Activated naive CD8-positive, alpha-beta T cell treated with anti-CD3 and anti-CD28 coated beads, Interleukin-2, amount 10 ng/mL, durations not matched to agents 7 days and 5 days (primary cell): ENCODE results near the gene SPATA31E1. TPM values are rescaled to one million over a fixed set of nuclear protein-coding genes. Genes with fewer than 3 reads are reported as not detected.
"Not testable (repeated sequence)": the region's sequence is repeated elsewhere in the genome, so short reads cannot be mapped to it uniquely, and the experiment has no call there.

ENCODE experiments used
- ATAC-seq: fragments of 150-1000 bp; cut with Tn5 transposase; one replicate; pipeline ENCODE4 v1.10.0; 2021; ENCODE audit warnings: low read depth, moderate library complexity
- POLR2A ChIA-PET: fragments of 350-600 bp; sonication (Branson Sonifier 250); formaldehyde crosslinking; loops from one replicate; lab custom pipeline; 2021; ENCODE audit warnings: antibody characterized with exemption; lab: Charles Lee
- DNase-seq: peaks from one replicate; pipeline ENCODE4 v3.0.0; 2021
- H3K27ac Mint-ChIP-seq: one replicate; pipeline ENCODE4 v1.8.0; 2022; ENCODE audit warnings: mild to moderate bottlenecking, mixed read lengths
- H3K27me3 Mint-ChIP-seq: one replicate; pipeline ENCODE4 v1.8.0; 2022; ENCODE audit warnings: mild to moderate bottlenecking, moderate library complexity, mixed read lengths
- H3K36me3 Mint-ChIP-seq: one replicate; pipeline ENCODE4 v1.8.0; 2021; ENCODE audit warnings: mild to moderate bottlenecking, mixed read lengths
- H3K4me1 Mint-ChIP-seq: one replicate; pipeline ENCODE4 v1.8.0; 2021; ENCODE audit warnings: mixed read lengths
- H3K4me3 Mint-ChIP-seq: one replicate; pipeline ENCODE4 v1.8.0; 2022; ENCODE audit warnings: mild to moderate bottlenecking, moderate library complexity, mixed read lengths
- H3K9me3 Mint-ChIP-seq: one replicate; pipeline ENCODE4 v1.8.0; 2021; ENCODE audit warnings: mixed read lengths
- total RNA-seq, 2 experiments: library from RNA; stranded (reverse); gene quantifications; one replicate each; pipeline ENCODE4 v1.2.3, GENCODE V29; 2021

Gene SPATA31E1
- total RNA-seq, 2 experiments from 2014 or later = not detected

- H3K27ac Mint-ChIP-seq, H3K4me3 Mint-ChIP-seq, H3K36me3 Mint-ChIP-seq, DNase-seq, H3K4me1 Mint-ChIP-seq, H3K9me3 Mint-ChIP-seq, ATAC-seq, POLR2A ChIA-PET: not testable (repeated sequence)
- peaks cover 19% of the 10 kb centered on the region for H3K27me3 Mint-ChIP-seq
Measured at GRCh38 chr9:87938336-87938735, 55.7 kb downstream of the SPATA31E1 start.

Other genes starting within 250 kb of the SPATA31E1 start
- gene CTSL, start 156.8 kb upstream of the SPATA31E1 start, total RNA-seq = 10 to 100 TPM; 18.3 to 18.4 TPM
- not detected for gene SPATA31C1, start 35.1 kb downstream of the SPATA31E1 start, total RNA-seq
- gene CDK20, start 91.7 kb downstream of the SPATA31E1 start, total RNA-seq = 1 to 10 TPM; 3.3 to 3.6 TPM